Measurements from ENCODE around the gene PCDHB11. TPM values are rescaled to one million over a fixed set of nuclear protein-coding genes. Genes with fewer than 3 reads are reported as not detected.
"Not testable (repeated sequence)": the region's sequence is repeated elsewhere in the genome, so short reads cannot be mapped to it uniquely, and the experiment has no call there.

PCDHB11 gene
- total RNA-seq, 1 donor: 1.1 TPM

DNA sequence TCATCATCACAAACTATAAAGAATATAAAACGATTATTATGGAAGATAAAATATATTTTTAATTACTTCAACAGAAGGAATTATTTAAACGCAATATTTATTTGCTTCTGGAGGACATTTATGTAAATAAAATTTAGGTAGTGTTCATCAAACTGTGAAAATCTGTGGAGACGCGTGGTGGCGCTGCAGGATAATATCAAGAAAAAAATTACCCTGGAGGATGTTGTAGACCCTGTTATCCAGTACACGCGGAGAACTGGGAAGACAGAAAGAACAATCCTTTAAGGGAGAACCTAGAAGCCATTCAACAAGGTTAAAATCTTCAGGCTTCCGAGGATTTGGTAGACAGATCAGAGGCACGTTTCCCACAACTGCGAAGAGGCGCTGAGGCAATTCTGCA is 9.1 kb downstream of the PCDHB11 start, which contains the start of gene PCDHB12:
Gene PCDHB12 (plus strand): TSS at position 242 of the 400 bp plus-strand sequence. CDS start 189 bp downstream, outside the sequence.
- Histone ChIP-seq H4K20me1 (ENCODE audit: insufficient read depth, low read length) (no peaks in the 10 kb centered on the region), H3K9me3 (ENCODE audit: low read depth, low read length) (no peaks in the 10 kb centered on the region), H3K27ac (ENCODE audit: low read depth, low read length) (no peak within 1 kb of the TSS), H3K4me3 (ENCODE audit: insufficient read depth, low read length) (no peak within 1 kb of the TSS), H3K4me1 (ENCODE audit: insufficient read depth, low read length) (no peaks in the 10 kb centered on the region), H2AFZ (ENCODE audit: low read length) (no peak within 1 kb of the TSS), H3K4me2 (ENCODE audit: insufficient read depth, low read length) (no peak within 1 kb of the TSS), H3K27me3 (ENCODE audit: insufficient read depth, low read length) (no peaks in the 10 kb centered on the region), H3K79me2 (ENCODE audit: insufficient read depth, low read length) (no peaks in the 10 kb centered on the region), H3K36me3 (ENCODE audit: insufficient read depth, low read length) (no peaks in the 10 kb centered on the region)
- no peak for DNase-seq (ENCODE audit: insufficient read length, low spot score, missing footprints)
- peak; percentile 23 for TF ChIP-seq CTCF (IDR thresholded peaks at IDR 0.05; ENCODE audit: extremely low read depth, low read depth, low read length)

GRCh38 chr5:141210281-141210680 is 10.9 kb downstream of the PCDHB11 start:
- DNase-seq (ENCODE audit: insufficient read length, low spot score, missing footprints); H3K4me1 ChIP-seq (ENCODE audit: insufficient read depth, low read length); H3K4me3 ChIP-seq (ENCODE audit: insufficient read depth, low read length); H3K79me2 ChIP-seq (ENCODE audit: insufficient read depth, low read length); H3K36me3 ChIP-seq (ENCODE audit: insufficient read depth, low read length); H3K4me2 ChIP-seq (ENCODE audit: insufficient read depth, low read length); H2AFZ ChIP-seq (ENCODE audit: low read length); H3K27ac ChIP-seq (ENCODE audit: low read depth, low read length); H4K20me1 ChIP-seq (ENCODE audit: insufficient read depth, low read length); H3K27me3 ChIP-seq (ENCODE audit: insufficient read depth, low read length); H3K9me3 ChIP-seq (ENCODE audit: low read depth, low read length): not testable (repeated sequence)

DNA sequence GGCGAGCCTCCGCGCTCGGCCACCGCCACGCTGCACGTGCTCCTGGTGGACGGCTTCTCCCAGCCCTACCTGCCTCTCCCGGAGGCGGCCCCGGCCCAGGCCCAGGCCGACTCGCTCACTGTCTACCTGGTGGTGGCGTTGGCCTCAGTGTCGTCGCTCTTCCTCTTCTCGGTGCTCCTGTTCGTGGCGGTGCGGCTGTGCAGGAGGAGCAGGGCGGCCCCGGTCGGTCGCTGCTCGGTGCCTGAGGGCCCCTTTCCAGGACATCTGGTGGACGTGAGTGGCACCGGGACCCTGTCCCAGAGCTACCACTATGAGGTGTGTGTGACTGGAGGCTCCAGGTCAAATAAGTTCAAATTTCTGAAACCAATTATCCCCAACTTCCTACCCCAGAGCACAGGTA is 11.4 kb downstream of the PCDHB11 start:
- not testable (repeated sequence) for H3K36me3 ChIP-seq (ENCODE audit: insufficient read depth, low read length); H2AFZ ChIP-seq (ENCODE audit: low read length); H3K4me1 ChIP-seq (ENCODE audit: insufficient read depth, low read length); H3K27ac ChIP-seq (ENCODE audit: low read depth, low read length); H3K4me2 ChIP-seq (ENCODE audit: insufficient read depth, low read length); H4K20me1 ChIP-seq (ENCODE audit: insufficient read depth, low read length); DNase-seq (ENCODE audit: insufficient read length, low spot score, missing footprints); H3K27me3 ChIP-seq (ENCODE audit: insufficient read depth, low read length); H3K9me3 ChIP-seq (ENCODE audit: low read depth, low read length); H3K79me2 ChIP-seq (ENCODE audit: insufficient read depth, low read length); H3K4me3 ChIP-seq (ENCODE audit: insufficient read depth, low read length)

GRCh38 chr5:141213656-141214339 is 14.4 kb downstream of the PCDHB11 start, which contains the start of gene PCDHB13:
TSS of gene PCDHB13 (plus strand) at chr5:141213919. CDS start at chr5:141214124, 205 bp downstream.
- H3K9me3 ChIP-seq (ENCODE audit: low read depth, low read length); DNase-seq (ENCODE audit: insufficient read length, low spot score, missing footprints); H3K4me3 ChIP-seq (ENCODE audit: insufficient read depth, low read length): not testable (repeated sequence)

DNA sequence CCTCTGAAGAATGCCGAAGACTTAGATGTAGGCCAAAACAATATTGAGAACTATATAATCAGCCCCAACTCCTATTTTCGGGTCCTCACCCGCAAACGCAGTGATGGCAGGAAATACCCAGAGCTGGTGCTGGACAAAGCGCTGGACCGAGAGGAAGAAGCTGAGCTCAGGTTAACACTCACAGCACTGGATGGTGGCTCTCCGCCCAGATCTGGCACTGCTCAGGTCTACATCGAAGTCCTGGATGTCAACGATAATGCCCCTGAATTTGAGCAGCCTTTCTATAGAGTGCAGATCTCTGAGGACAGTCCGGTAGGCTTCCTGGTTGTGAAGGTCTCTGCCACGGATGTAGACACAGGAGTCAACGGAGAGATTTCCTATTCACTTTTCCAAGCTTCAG is 15.2 kb downstream of the PCDHB11 start:
- not testable (repeated sequence) for H3K4me1 ChIP-seq (ENCODE audit: insufficient read depth, low read length); H4K20me1 ChIP-seq (ENCODE audit: insufficient read depth, low read length); DNase-seq (ENCODE audit: insufficient read length, low spot score, missing footprints)

More at GRCh38 chr5:141213656-141214339, 14.4 kb downstream of the PCDHB11 start, which contains the start of gene PCDHB13:
- not testable (repeated sequence) for H3K36me3 ChIP-seq (ENCODE audit: insufficient read depth, low read length); H3K79me2 ChIP-seq (ENCODE audit: insufficient read depth, low read length); H3K4me1 ChIP-seq (ENCODE audit: insufficient read depth, low read length); H3K27me3 ChIP-seq (ENCODE audit: insufficient read depth, low read length); H4K20me1 ChIP-seq (ENCODE audit: insufficient read depth, low read length); H2AFZ ChIP-seq (ENCODE audit: low read length); H3K27ac ChIP-seq (ENCODE audit: low read depth, low read length); H3K4me2 ChIP-seq (ENCODE audit: insufficient read depth, low read length)
- TF ChIP-seq CTCF (IDR thresholded peaks at IDR 0.05; ENCODE audit: extremely low read depth, low read depth, low read length): peak; percentile 34

GRCh38 chr5:141215504-141215903 is 16.1 kb downstream of the PCDHB11 start:
- H3K27ac ChIP-seq (ENCODE audit: low read depth, low read length); DNase-seq (ENCODE audit: insufficient read length, low spot score, missing footprints); H3K79me2 ChIP-seq (ENCODE audit: insufficient read depth, low read length); H2AFZ ChIP-seq (ENCODE audit: low read length); H3K36me3 ChIP-seq (ENCODE audit: insufficient read depth, low read length); H3K4me1 ChIP-seq (ENCODE audit: insufficient read depth, low read length); H3K4me2 ChIP-seq (ENCODE audit: insufficient read depth, low read length); H3K27me3 ChIP-seq (ENCODE audit: insufficient read depth, low read length); H4K20me1 ChIP-seq (ENCODE audit: insufficient read depth, low read length); H3K4me3 ChIP-seq (ENCODE audit: insufficient read depth, low read length); H3K9me3 ChIP-seq (ENCODE audit: low read depth, low read length): not testable (repeated sequence)

More for the DNA sequence above, 15.2 kb downstream of the PCDHB11 start:
- not testable (repeated sequence) for H3K27me3 ChIP-seq (ENCODE audit: insufficient read depth, low read length); H3K4me3 ChIP-seq (ENCODE audit: insufficient read depth, low read length); H2AFZ ChIP-seq (ENCODE audit: low read length); H3K9me3 ChIP-seq (ENCODE audit: low read depth, low read length); H3K79me2 ChIP-seq (ENCODE audit: insufficient read depth, low read length); H3K27ac ChIP-seq (ENCODE audit: low read depth, low read length); H3K36me3 ChIP-seq (ENCODE audit: insufficient read depth, low read length); H3K4me2 ChIP-seq (ENCODE audit: insufficient read depth, low read length)

DNA sequence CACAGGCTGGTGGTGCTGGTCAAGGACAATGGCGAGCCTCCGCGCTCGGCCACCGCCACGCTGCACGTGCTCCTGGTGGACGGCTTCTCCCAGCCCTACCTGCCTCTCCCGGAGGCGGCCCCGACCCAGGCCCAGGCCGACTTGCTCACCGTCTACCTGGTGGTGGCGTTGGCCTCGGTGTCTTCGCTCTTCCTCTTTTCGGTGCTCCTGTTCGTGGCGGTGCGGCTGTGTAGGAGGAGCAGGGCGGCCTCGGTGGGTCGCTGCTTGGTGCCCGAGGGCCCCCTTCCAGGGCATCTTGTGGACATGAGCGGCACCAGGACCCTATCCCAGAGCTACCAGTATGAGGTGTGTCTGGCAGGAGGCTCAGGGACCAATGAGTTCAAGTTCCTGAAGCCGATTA is 16.6 kb downstream of the PCDHB11 start:
- not testable (repeated sequence) for H3K4me3 ChIP-seq (ENCODE audit: insufficient read depth, low read length); H4K20me1 ChIP-seq (ENCODE audit: insufficient read depth, low read length); DNase-seq (ENCODE audit: insufficient read length, low spot score, missing footprints); H3K4me1 ChIP-seq (ENCODE audit: insufficient read depth, low read length); H2AFZ ChIP-seq (ENCODE audit: low read length); H3K27me3 ChIP-seq (ENCODE audit: insufficient read depth, low read length); H3K4me2 ChIP-seq (ENCODE audit: insufficient read depth, low read length); H3K36me3 ChIP-seq (ENCODE audit: insufficient read depth, low read length); H3K9me3 ChIP-seq (ENCODE audit: low read depth, low read length); H3K27ac ChIP-seq (ENCODE audit: low read depth, low read length); H3K79me2 ChIP-seq (ENCODE audit: insufficient read depth, low read length)
